HG02943 (cell line): ENCODE results near the gene NTRK1.

Source experiments
- ATAC-seq: cut with Tn5 transposase; IDR thresholded peaks from one replicate; pipeline ENCODE4 v1.9.1; 2021; ENCODE audit warnings: mild to moderate bottlenecking, low read depth, moderate library complexity; ENCODE audit not compliant: unreplicated experiment

The NTRK1 gene

GRCh38 chr1:156836892-156837291 lies 23.8 kb upstream of the NTRK1 start:
- ATAC-seq, result no peak

- ATAC-seq, result no peak
Measured at GRCh38 chr1:156838972-156839371, 21.7 kb upstream of the NTRK1 start.

- ATAC-seq, result no peak
Measured at GRCh38 chr1:156839426-156840109, 21.1 kb upstream of the NTRK1 start.

GRCh38 chr1:156840186-156840897 lies 20.3 kb upstream of the NTRK1 start:
- ATAC-seq, result no peak

- ATAC-seq, result no peak
Measured at GRCh38 chr1:156840898-156841279, 19.8 kb upstream of the NTRK1 start.

GRCh38 chr1:156841295-156841855 lies 19.3 kb upstream of the NTRK1 start:
- ATAC-seq, result no peak

GRCh38 chr1:156842618-156843300 lies 17.9 kb upstream of the NTRK1 start:
- ATAC-seq, result no peak

- ATAC-seq, result no peak
Measured at GRCh38 chr1:156844102-156844501, 16.6 kb upstream of the NTRK1 start.

GRCh38 chr1:156844638-156845037 lies 16.0 kb upstream of the NTRK1 start:
- no peak for ATAC-seq

GRCh38 chr1:156845055-156845952 lies 15.4 kb upstream of the NTRK1 start:
- no peak for ATAC-seq

GRCh38 chr1:156845953-156846545 lies 14.6 kb upstream of the NTRK1 start:
- ATAC-seq, result no peak

GRCh38 chr1:156846643-156847042 lies 14.0 kb upstream of the NTRK1 start:
- no peak for ATAC-seq

- no peak for ATAC-seq
Measured at GRCh38 chr1:156847591-156848460, 12.8 kb upstream of the NTRK1 start.

GRCh38 chr1:156848461-156849150 lies 12.1 kb upstream of the NTRK1 start:
- no peak for ATAC-seq

- no peak for ATAC-seq
Measured at GRCh38 chr1:156849151-156849496, 11.5 kb upstream of the NTRK1 start.

GRCh38 chr1:156851779-156852417 lies 8.8 kb upstream of the NTRK1 start:
- no peak for ATAC-seq

GRCh38 chr1:156852418-156852874 lies 8.2 kb upstream of the NTRK1 start:
- ATAC-seq, result no peak

- no peak for ATAC-seq
Measured at GRCh38 chr1:156853761-156854160, 6.9 kb upstream of the NTRK1 start.
